OCI-LY7 (cell line): Measurements from ENCODE around the gene DCAF4L1.

Source experiments
- EZH2phosphoT487 ChIP-seq: fragments of 200-600 bp; sonication (generic); IDR thresholded peaks from 2 replicates; pipeline ENCODE4 v1.6.1; 2018; ENCODE audit warnings: low read depth, borderline replicate concordance, mild to moderate bottlenecking, mixed run types, antibody characterized with exemption, low read length, moderate library complexity, mixed read lengths
- TF ChIP-seq, protein P1 (sequence below): fragments of 200-600 bp; sonication (generic); conservative IDR thresholded peaks from 2 replicates; pipeline ENCODE4 v1.5.1; 2014; ENCODE audit warnings: mild to moderate bottlenecking, antibody characterized with exemption, low read length, moderate library complexity, mixed read lengths

GRCh38 chr4:41991916-41992767 is 10.6 kb downstream of the DCAF4L1 start:
- TF ChIP-seq, protein P1, sequence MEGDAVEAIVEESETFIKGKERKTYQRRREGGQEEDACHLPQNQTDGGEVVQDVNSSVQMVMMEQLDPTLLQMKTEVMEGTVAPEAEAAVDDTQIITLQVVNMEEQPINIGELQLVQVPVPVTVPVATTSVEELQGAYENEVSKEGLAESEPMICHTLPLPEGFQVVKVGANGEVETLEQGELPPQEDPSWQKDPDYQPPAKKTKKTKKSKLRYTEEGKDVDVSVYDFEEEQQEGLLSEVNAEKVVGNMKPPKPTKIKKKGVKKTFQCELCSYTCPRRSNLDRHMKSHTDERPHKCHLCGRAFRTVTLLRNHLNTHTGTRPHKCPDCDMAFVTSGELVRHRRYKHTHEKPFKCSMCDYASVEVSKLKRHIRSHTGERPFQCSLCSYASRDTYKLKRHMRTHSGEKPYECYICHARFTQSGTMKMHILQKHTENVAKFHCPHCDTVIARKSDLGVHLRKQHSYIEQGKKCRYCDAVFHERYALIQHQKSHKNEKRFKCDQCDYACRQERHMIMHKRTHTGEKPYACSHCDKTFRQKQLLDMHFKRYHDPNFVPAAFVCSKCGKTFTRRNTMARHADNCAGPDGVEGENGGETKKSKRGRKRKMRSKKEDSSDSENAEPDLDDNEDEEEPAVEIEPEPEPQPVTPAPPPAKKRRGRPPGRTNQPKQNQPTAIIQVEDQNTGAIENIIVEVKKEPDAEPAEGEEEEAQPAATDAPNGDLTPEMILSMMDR, result no peak
- TF ChIP-seq EZH2phosphoT487, result no peak
